GM12878 (cell line): Measurements from ENCODE around the gene MEX3D.

Source experiments
- MYC ChIP-seq: IDR thresholded peaks from 2 replicates; pipeline ENCODE4 v1.6.1; 2011; ENCODE audit warnings: mild to moderate bottlenecking, low read length, moderate library complexity, inconsistent platforms; ENCODE audit not compliant: insufficient read depth, insufficient replicate concordance, insufficient read length, severe bottlenecking
- PBX3 ChIP-seq: IDR thresholded peaks from 2 replicates; pipeline ENCODE4 v1.6.1; 2011; ENCODE audit warnings: mild to moderate bottlenecking, low read depth, low read length, moderate library complexity; ENCODE audit not compliant: insufficient replicate concordance
- SPI1 ChIP-seq: IDR thresholded peaks from 2 replicates; pipeline ENCODE4 v1.6.1; 2011; ENCODE audit warnings: low read depth, mild to moderate bottlenecking, low read length, moderate library complexity, borderline replicate concordance; ENCODE audit not compliant: insufficient read depth
- TCF7 ChIP-seq: IDR thresholded peaks from 2 replicates; pipeline ENCODE4 v1.6.1; 2014; ENCODE audit warnings: antibody characterized with exemption, borderline replicate concordance
- TF ChIP-seq, protein P1 (sequence below), 3 experiments: IDR thresholded peaks in 2 of 3; conservative IDR thresholded peaks in 1 of 3; 2 replicates each; pipeline ENCODE4 v1.5.1; 2011; ENCODE audit warnings: low read depth in 3 of 3, low read length in 3 of 3, mild to moderate bottlenecking in 3 of 3, control low read depth in 2 of 3, moderate library complexity in 2 of 3, inconsistent platforms in 1 of 3, mixed read lengths in 1 of 3; ENCODE audit not compliant: control insufficient read depth in 2 of 3, insufficient read depth in 1 of 3; ENCODE audit errors: extremely low read depth in 1 of 3

- TF ChIP-seq SPI1 (no peak), TCF7 (no peak), PBX3 (no peak), MYC (no peak)
- TF ChIP-seq, protein P1, sequence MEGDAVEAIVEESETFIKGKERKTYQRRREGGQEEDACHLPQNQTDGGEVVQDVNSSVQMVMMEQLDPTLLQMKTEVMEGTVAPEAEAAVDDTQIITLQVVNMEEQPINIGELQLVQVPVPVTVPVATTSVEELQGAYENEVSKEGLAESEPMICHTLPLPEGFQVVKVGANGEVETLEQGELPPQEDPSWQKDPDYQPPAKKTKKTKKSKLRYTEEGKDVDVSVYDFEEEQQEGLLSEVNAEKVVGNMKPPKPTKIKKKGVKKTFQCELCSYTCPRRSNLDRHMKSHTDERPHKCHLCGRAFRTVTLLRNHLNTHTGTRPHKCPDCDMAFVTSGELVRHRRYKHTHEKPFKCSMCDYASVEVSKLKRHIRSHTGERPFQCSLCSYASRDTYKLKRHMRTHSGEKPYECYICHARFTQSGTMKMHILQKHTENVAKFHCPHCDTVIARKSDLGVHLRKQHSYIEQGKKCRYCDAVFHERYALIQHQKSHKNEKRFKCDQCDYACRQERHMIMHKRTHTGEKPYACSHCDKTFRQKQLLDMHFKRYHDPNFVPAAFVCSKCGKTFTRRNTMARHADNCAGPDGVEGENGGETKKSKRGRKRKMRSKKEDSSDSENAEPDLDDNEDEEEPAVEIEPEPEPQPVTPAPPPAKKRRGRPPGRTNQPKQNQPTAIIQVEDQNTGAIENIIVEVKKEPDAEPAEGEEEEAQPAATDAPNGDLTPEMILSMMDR (IDR thresholded peaks at IDR 0.05 in 2 of 3, conservative IDR thresholded peaks at IDR 0.05 in 1 of 3; ENCODE audit: control insufficient read depth in 2 of 3, extremely low read depth in 1 of 3, insufficient read depth in 1 of 3, low read depth in 3 of 3, low read length in 3 of 3), result no peak
Observed at GRCh38 chr19:1576242-1577089, 8.3 kb upstream of the MEX3D start.
